Endothelial cell (in vitro differentiated cells): ENCODE results near the gene APOM. TPM values are rescaled to one million over a fixed set of nuclear protein-coding genes. Genes with fewer than 3 reads are reported as not detected.

Experiments
- DNase-seq: peaks from one replicate; pipeline ENCODE4 v3.0.0; 2021; ENCODE audit warnings: low spot score
- H3K27ac Mint-ChIP-seq: one replicate; pipeline ENCODE4 v1.8.0; 2021; ENCODE audit warnings: mixed read lengths, inconsistent platforms; ENCODE audit not compliant: unreplicated experiment
- H3K27me3 Mint-ChIP-seq: one replicate; pipeline ENCODE4 v1.8.0; 2021; ENCODE audit warnings: mild to moderate bottlenecking, moderate library complexity, mixed read lengths, inconsistent platforms; ENCODE audit not compliant: unreplicated experiment
- H3K36me3 Mint-ChIP-seq: one replicate; pipeline ENCODE4 v1.8.0; 2021; ENCODE audit warnings: mild to moderate bottlenecking, low read depth, mixed read lengths, inconsistent platforms; ENCODE audit not compliant: unreplicated experiment
- H3K4me1 Mint-ChIP-seq: one replicate; pipeline ENCODE4 v1.8.0; 2021; ENCODE audit warnings: mild to moderate bottlenecking, mixed read lengths, inconsistent platforms; ENCODE audit not compliant: unreplicated experiment
- H3K4me3 Mint-ChIP-seq: one replicate; pipeline ENCODE4 v1.8.0; 2021; ENCODE audit warnings: mild to moderate bottlenecking, mixed read lengths, inconsistent platforms; ENCODE audit not compliant: unreplicated experiment
- H3K9me3 Mint-ChIP-seq: one replicate; pipeline ENCODE4 v1.8.0; 2021; ENCODE audit warnings: mixed read lengths, inconsistent platforms; ENCODE audit not compliant: unreplicated experiment
- total RNA-seq: library from RNA; stranded (reverse); fragmentation: NEBNext Ultra II Directional; extraction: Animal tissue kit (Norgen Biotek cat#: 25700); gene quantifications from one replicate; pipeline ENCODE4 v1.2.1, GENCODE V29; 2021; ENCODE audit not compliant: unreplicated experiment
- TF ChIP-seq, protein P1 (sequence below): fragments of 200-600 bp; sonication (generic); IDR thresholded peaks from one replicate; pipeline ENCODE4 v1.5.0; 2021; ENCODE audit warnings: antibody characterized with exemption; ENCODE audit not compliant: unreplicated experiment

APOM gene
- total RNA-seq, 1 donor from 2014 or later: 0.92 TPM

DNA sequence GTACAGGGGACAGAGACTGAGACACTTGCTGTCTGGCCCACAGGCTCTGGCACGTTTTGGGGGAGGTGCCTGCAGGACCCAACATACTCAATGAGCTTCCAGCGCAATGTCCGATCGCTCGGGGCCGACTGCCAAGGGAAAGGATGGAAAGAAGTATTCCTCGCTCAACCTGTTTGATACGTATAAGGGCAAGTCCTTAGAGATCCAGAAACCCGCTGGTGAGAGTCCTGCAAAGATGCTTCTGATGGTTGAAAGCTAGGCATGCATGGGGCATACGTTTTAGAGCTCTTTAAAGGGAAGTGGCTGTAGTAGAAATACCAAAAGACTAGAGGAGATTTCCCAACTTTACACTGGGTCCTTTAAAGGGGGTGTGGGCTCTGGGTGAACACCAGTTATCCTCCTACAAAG lies 33.0 kb upstream of the APOM start:
- Mint-ChIP-seq H3K36me3 (peaks cover 38% of the 10 kb centered on the region), H3K27ac (peak overlapping the region; percentile 43), H3K9me3 (no peaks in the 10 kb centered on the region), H3K4me1 (peaks cover 20% of the 10 kb centered on the region), H3K4me3 (peak overlapping the region; percentile 96), H3K27me3 (peaks cover 8% of the 10 kb centered on the region)
- TF ChIP-seq, protein P1, sequence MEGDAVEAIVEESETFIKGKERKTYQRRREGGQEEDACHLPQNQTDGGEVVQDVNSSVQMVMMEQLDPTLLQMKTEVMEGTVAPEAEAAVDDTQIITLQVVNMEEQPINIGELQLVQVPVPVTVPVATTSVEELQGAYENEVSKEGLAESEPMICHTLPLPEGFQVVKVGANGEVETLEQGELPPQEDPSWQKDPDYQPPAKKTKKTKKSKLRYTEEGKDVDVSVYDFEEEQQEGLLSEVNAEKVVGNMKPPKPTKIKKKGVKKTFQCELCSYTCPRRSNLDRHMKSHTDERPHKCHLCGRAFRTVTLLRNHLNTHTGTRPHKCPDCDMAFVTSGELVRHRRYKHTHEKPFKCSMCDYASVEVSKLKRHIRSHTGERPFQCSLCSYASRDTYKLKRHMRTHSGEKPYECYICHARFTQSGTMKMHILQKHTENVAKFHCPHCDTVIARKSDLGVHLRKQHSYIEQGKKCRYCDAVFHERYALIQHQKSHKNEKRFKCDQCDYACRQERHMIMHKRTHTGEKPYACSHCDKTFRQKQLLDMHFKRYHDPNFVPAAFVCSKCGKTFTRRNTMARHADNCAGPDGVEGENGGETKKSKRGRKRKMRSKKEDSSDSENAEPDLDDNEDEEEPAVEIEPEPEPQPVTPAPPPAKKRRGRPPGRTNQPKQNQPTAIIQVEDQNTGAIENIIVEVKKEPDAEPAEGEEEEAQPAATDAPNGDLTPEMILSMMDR: no peak
- no peak for DNase-seq

DNA sequence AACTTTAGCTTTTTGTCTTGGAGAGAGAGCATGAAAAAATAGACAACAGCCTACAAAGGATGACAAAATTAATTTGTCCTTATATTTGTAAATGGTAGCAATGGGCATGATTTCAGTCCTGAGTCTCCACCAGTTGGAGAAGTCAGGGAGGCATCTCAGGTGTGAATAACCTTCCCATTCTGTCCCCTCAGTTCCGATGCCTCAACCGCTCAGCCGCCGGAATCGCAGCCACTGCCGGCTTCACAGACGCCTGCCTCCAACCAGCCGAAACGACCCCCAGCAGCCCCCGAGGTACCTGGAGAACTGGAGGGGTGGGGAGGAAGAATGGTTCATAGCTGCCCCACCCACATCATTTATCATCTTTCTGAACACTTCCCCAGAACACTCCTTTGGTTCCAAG lies 31.6 kb upstream of the APOM start:
- TF ChIP-seq, protein P1: no peak
- no peaks in the 10 kb centered on the region for H3K9me3 Mint-ChIP-seq
- peaks cover 20% of the 10 kb centered on the region for H3K4me1 Mint-ChIP-seq
- DNase-seq: no peak
- H3K36me3 Mint-ChIP-seq: peaks cover 39% of the 10 kb centered on the region
- H3K27me3 Mint-ChIP-seq: peaks cover 8% of the 10 kb centered on the region
- H3K27ac Mint-ChIP-seq: no peak overlapping the region
- H3K4me3 Mint-ChIP-seq: no peak overlapping the region

DNA sequence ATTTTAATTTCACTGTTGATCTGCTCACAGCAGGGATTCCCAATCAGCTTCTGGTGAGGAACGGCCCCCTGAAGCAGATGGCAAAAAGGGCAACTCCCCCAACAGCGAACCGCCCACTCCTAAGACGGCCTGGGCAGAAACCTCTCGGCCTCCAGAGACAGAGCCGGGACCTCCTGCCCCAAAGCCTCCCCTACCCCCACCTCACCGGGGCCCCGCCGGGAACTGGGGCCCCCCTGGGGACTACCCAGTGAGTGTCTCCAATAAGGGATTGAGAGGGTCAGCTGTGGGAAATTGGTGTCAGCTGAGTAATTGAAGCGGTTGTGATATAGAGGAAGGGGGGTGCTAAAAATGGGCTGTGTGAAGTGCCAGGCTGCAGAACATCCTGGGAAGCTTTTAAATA lies 28.7 kb upstream of the APOM start:
- TF ChIP-seq, protein P1: no peak
- no peak for DNase-seq
- no peaks in the 10 kb centered on the region for H3K9me3 Mint-ChIP-seq
- H3K27ac Mint-ChIP-seq: no peak overlapping the region
- H3K36me3 Mint-ChIP-seq: peaks cover 48% of the 10 kb centered on the region
- H3K4me1 Mint-ChIP-seq: peaks cover 8% of the 10 kb centered on the region
- H3K27me3 Mint-ChIP-seq: no peaks in the 10 kb centered on the region
- peak overlapping the region; percentile 72 for H3K4me3 Mint-ChIP-seq

DNA sequence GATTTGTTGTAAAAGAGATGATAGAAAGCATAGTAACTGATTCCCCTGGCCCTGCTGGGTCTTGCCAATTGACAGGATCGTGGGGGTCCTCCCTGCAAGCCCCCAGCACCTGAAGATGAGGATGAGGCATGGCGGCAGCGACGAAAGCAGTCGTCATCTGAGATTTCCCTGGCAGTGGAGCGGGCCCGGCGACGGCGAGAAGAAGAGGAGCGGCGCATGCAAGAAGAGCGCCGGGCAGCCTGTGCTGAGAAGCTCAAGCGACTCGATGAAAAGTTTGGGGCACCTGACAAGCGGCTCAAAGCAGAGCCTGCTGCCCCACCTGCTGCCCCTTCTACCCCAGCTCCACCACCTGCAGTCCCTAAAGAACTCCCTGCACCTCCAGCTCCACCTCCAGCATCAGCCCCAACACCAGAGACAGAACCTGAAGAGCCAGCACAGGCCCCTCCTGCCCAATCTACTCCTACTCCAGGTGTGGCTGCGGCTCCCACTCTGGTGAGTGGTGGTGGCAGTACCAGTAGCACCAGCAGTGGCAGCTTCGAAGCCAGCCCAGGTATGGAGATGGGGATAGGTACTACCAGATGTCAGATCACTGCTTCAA lies 27.9 kb upstream of the APOM start:
- no peak for DNase-seq
- TF ChIP-seq, protein P1: no peak
- H3K9me3 Mint-ChIP-seq: no peaks in the 10 kb centered on the region
- no peaks in the 10 kb centered on the region for H3K4me1 Mint-ChIP-seq
- H3K27ac Mint-ChIP-seq: no peak overlapping the region
- H3K4me3 Mint-ChIP-seq: peak overlapping the region; percentile 72
- no peaks in the 10 kb centered on the region for H3K27me3 Mint-ChIP-seq
- H3K36me3 Mint-ChIP-seq: peaks cover 48% of the 10 kb centered on the region

DNA sequence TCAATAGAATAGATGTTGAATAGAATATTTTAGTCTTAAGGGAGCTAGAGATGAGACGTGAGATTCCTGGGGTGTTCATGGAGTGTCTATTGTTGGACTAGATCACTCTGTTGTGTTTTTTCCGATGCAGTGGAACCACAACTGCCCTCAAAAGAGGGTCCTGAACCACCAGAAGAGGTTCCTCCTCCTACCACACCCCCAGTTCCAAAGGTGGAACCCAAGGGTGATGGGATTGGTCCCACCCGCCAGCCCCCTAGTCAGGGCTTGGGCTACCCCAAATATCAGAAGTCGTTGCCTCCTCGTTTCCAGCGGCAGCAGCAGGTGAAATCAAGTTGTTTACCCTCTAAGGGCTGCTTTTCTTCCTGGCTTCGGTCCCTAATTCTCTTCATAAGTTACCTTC lies 26.7 kb upstream of the APOM start:
- Mint-ChIP-seq H3K36me3 (peaks cover 43% of the 10 kb centered on the region), H3K4me3 (no peak overlapping the region)

More for the DNA sequence above, 26.7 kb upstream of the APOM start:
- TF ChIP-seq, protein P1: no peak
- Mint-ChIP-seq H3K27ac (no peak overlapping the region), H3K27me3 (peaks cover 4% of the 10 kb centered on the region), H3K4me1 (no peaks in the 10 kb centered on the region), H3K9me3 (no peaks in the 10 kb centered on the region)
- no peak for DNase-seq
